CD1c-positive myeloid dendritic cell (primary cell): Measurements from ENCODE around the gene EEFSEC.

Experiments used
- DNase-seq: peaks from one replicate; pipeline ENCODE4 v3.0.0-alpha.2; 2016; ENCODE audit errors: extremely low spot score

The EEFSEC gene

GRCh38 chr3:128394033-128394432, 240.8 kb downstream of the EEFSEC start:
- DNase-seq = no peak

- DNase-seq = no peak
Observed at GRCh38 chr3:128395046-128395445, 241.8 kb downstream of the EEFSEC start.

GRCh38 chr3:128395500-128396162, 242.3 kb downstream of the EEFSEC start:
- no peak for DNase-seq

- no peak for DNase-seq
Observed at GRCh38 chr3:128397484-128397883, 244.2 kb downstream of the EEFSEC start.

- DNase-seq = no peak
Observed at GRCh38 chr3:128398586-128398985, 245.3 kb downstream of the EEFSEC start.

GRCh38 chr3:128399221-128399915, 246.1 kb downstream of the EEFSEC start:
- DNase-seq = no peak

- DNase-seq = no peak
Observed at GRCh38 chr3:128400671-128401070, 247.4 kb downstream of the EEFSEC start.

GRCh38 chr3:128402319-128402718, 249.0 kb downstream of the EEFSEC start:
- no peak for DNase-seq

GRCh38 chr3:128402998-128403397, 249.7 kb downstream of the EEFSEC start:
- no peak for DNase-seq

- no peak for DNase-seq
Observed at GRCh38 chr3:128404276-128405068, 251.2 kb downstream of the EEFSEC start.

GRCh38 chr3:128405554-128406277, 252.4 kb downstream of the EEFSEC start:
- DNase-seq = no peak

GRCh38 chr3:128407247-128407646, 254.0 kb downstream of the EEFSEC start:
- no peak for DNase-seq

- DNase-seq = no peak
Observed at GRCh38 chr3:128408012-128408692, 254.9 kb downstream of the EEFSEC start.

- no peak for DNase-seq
Observed at GRCh38 chr3:128408693-128409623, 255.7 kb downstream of the EEFSEC start.

- no peak for DNase-seq
Observed at GRCh38 chr3:128409624-128410581, 256.6 kb downstream of the EEFSEC start.

GRCh38 chr3:128410669-128411573, 257.6 kb downstream of the EEFSEC start:
- no peak for DNase-seq

- DNase-seq = no peak
Observed at GRCh38 chr3:128411574-128412064, 258.3 kb downstream of the EEFSEC start.
